Body of pancreas (tissue), 4 donors: ENCODE results near the gene PITRM1.

Experiments used
- POLR2A ChIP-seq, 3 donors: fragments of 450-650 bp; IDR thresholded peaks; one replicate each; pipeline ENCODE4 v1.6.1; 2016; ENCODE audit warnings: antibody characterized with exemption in 3 of 3, mild to moderate bottlenecking in 2 of 3
- TF ChIP-seq, protein P1 (sequence below), 7 experiments: fragments of 450-650 bp in 4 of 7; fragments of 200-600 bp in 3 of 7; sonication (generic) in 3 of 7; IDR thresholded peaks; one replicate each; pipeline ENCODE4 v1.5.1; 2016 to 2019; ENCODE audit warnings: antibody characterized with exemption in 7 of 7

DNA sequence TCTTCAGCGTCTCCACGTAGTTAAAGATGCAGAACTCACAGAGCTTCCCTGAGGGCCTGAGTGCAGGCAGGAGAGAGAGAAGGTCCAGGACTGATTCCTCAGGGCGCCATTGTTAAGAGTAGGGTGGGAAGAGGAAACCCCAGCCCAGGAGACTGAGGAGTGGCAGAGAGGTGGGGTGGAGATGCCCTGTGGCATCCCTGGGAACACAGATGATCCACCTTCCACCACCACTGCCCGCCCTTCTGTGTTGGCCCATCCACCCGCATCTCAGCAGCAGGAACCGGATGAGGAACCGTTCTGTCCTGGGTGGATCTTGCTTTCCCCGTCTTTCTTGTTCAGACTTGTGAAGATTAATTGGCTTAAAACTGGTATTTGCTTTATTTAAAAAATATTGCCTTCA lies 56.9 kb downstream of the PITRM1 start:
- TF ChIP-seq, protein P1, sequence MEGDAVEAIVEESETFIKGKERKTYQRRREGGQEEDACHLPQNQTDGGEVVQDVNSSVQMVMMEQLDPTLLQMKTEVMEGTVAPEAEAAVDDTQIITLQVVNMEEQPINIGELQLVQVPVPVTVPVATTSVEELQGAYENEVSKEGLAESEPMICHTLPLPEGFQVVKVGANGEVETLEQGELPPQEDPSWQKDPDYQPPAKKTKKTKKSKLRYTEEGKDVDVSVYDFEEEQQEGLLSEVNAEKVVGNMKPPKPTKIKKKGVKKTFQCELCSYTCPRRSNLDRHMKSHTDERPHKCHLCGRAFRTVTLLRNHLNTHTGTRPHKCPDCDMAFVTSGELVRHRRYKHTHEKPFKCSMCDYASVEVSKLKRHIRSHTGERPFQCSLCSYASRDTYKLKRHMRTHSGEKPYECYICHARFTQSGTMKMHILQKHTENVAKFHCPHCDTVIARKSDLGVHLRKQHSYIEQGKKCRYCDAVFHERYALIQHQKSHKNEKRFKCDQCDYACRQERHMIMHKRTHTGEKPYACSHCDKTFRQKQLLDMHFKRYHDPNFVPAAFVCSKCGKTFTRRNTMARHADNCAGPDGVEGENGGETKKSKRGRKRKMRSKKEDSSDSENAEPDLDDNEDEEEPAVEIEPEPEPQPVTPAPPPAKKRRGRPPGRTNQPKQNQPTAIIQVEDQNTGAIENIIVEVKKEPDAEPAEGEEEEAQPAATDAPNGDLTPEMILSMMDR (IDR thresholded peaks at IDR 0.05), result no peak
- no peak for TF ChIP-seq POLR2A (IDR thresholded peaks at IDR 0.05)
